Neural cell (in vitro differentiated cells): Measurements from ENCODE around the gene C11orf54. TPM values are rescaled to one million over a fixed set of nuclear protein-coding genes. Genes with fewer than 3 reads are reported as not detected.

Source experiments
- H2AFZ ChIP-seq: fragments of 200-600, 300-800 bp; sonication (generic), shearing (Covaris generic); 2 replicates; pipeline ENCODE4 v1.6.0; 2014; ENCODE audit warnings: low read depth, mild to moderate bottlenecking, antibody characterized with exemption, low read length, moderate library complexity
- H3F3A ChIP-seq: fragments of 200-600 bp; shearing (Covaris generic); 2 replicates; pipeline ENCODE4 v1.6.1; 2016; ENCODE audit warnings: mild to moderate bottlenecking, moderate library complexity, mixed read lengths, antibody characterized with exemption, low read length; ENCODE audit not compliant: insufficient read depth, poor library complexity, severe bottlenecking
- H3K27ac ChIP-seq: fragments of 200-600, 300-800 bp; sonication (generic), shearing (Covaris generic); 2 replicates; pipeline ENCODE4 v1.5.1; 2014; ENCODE audit warnings: mild to moderate bottlenecking, low read length, moderate library complexity
- H3K27me3 ChIP-seq: fragments of 300-800, 200-600 bp; sonication (generic), shearing (Covaris generic); 2 replicates; pipeline ENCODE4 v1.6.0; 2014; ENCODE audit warnings: mild to moderate bottlenecking, low read depth, low read length, moderate library complexity; ENCODE audit not compliant: insufficient read depth
- H3K36me3 ChIP-seq: fragments of 300-800, 200-600 bp; sonication (generic), shearing (Covaris generic); 2 replicates; pipeline ENCODE4 v1.5.1; 2014; ENCODE audit warnings: mild to moderate bottlenecking, antibody characterized with exemption, low read length, moderate library complexity; ENCODE audit not compliant: insufficient read depth
- H3K4me2 ChIP-seq: fragments of 300-800, 200-600 bp; sonication (generic), shearing (Covaris generic); 2 replicates; pipeline ENCODE4 v1.6.0; 2014; ENCODE audit warnings: mild to moderate bottlenecking, low read length
- H3K4me3 ChIP-seq: fragments of 300-800, 200-600 bp; sonication (generic), shearing (Covaris generic); 2 replicates; pipeline ENCODE4 v1.5.1; 2014; ENCODE audit warnings: mild to moderate bottlenecking, low read length, moderate library complexity
- H3K79me2 ChIP-seq: fragments of 200-600 bp; shearing (Covaris generic); replicated peaks from 2 replicates; pipeline ENCODE4 v1.6.0; 2014; ENCODE audit warnings: mild to moderate bottlenecking, low read length, moderate library complexity; ENCODE audit not compliant: insufficient read depth
- H3K9ac ChIP-seq: fragments of 300-800, 200-600 bp; sonication (generic), shearing (Covaris generic); 2 replicates; pipeline ENCODE4 v1.6.1; 2016; ENCODE audit warnings: mild to moderate bottlenecking, low read length, mixed read lengths
- H3K9me2 ChIP-seq: fragments of 200-600 bp; shearing (Covaris generic); 2 replicates; pipeline ENCODE4 v1.6.1; 2016; ENCODE audit warnings: mild to moderate bottlenecking, low read length, mixed read lengths; ENCODE audit not compliant: insufficient read depth
- H3K9me3 ChIP-seq: fragments of 200-600, 300-800 bp; sonication (generic), shearing (Covaris generic); 2 replicates; pipeline ENCODE4 v1.6.1; 2016; ENCODE audit warnings: mild to moderate bottlenecking, mixed run types, low read length, moderate library complexity, mixed read lengths
- H4K20me1 ChIP-seq: fragments of 200-600 bp; shearing (Covaris generic); 2 replicates; pipeline ENCODE4 v1.6.1; 2016; ENCODE audit warnings: mild to moderate bottlenecking, mixed run types; ENCODE audit not compliant: insufficient read depth
- EP300 ChIP-seq: fragments of 450-650 bp; conservative IDR thresholded peaks from 2 replicates; pipeline ENCODE4 v1.6.1; 2014; ENCODE audit warnings: antibody characterized with exemption, mild to moderate bottlenecking, moderate library complexity; ENCODE audit not compliant: poor library complexity, severe bottlenecking
- EZH2 ChIP-seq: fragments of 200-600, 300-800 bp; shearing (Covaris generic), sonication (generic); IDR thresholded peaks from 2 replicates; pipeline ENCODE4 v1.6.1; 2014; ENCODE audit warnings: antibody characterized with exemption, low read length, borderline replicate concordance, mild to moderate bottlenecking; ENCODE audit not compliant: insufficient read depth, poor library complexity, severe bottlenecking
- MXI1 ChIP-seq: fragments of 450-650 bp; conservative IDR thresholded peaks from 2 replicates; pipeline ENCODE4 v1.6.1; 2014; ENCODE audit warnings: antibody characterized with exemption, mild to moderate bottlenecking; ENCODE audit not compliant: poor library complexity, severe bottlenecking
- POLR2AphosphoS5 ChIP-seq: IDR thresholded peaks from 2 replicates; pipeline ENCODE4 v1.6.1; 2012
- RAD21 ChIP-seq: fragments of 450-650 bp; conservative IDR thresholded peaks from 2 replicates; pipeline ENCODE4 v1.6.1; 2014; ENCODE audit warnings: antibody characterized with exemption, mild to moderate bottlenecking, moderate library complexity
- REST ChIP-seq: IDR thresholded peaks from 2 replicates; pipeline ENCODE4 v1.6.1; 2012; ENCODE audit warnings: borderline replicate concordance
- SMC3 ChIP-seq: fragments of 450-650 bp; conservative IDR thresholded peaks from 2 replicates; pipeline ENCODE4 v1.6.1; 2014; ENCODE audit warnings: antibody characterized with exemption, mild to moderate bottlenecking, moderate library complexity; ENCODE audit not compliant: poor library complexity
- TAF1 ChIP-seq: IDR thresholded peaks from 2 replicates; pipeline ENCODE4 v1.6.1; 2012; ENCODE audit warnings: low read depth
- polyA plus RNA-seq: library from polyadenylated mRNA; depleted of rRNA; stranded (reverse); fragments of >200 nt; gene quantifications from 2 replicates; pipeline ENCODE4 v1.2.3, GENCODE V29; 2014
- TF ChIP-seq, protein P1 (sequence below): fragments of 450-650 bp; IDR thresholded peaks from 2 replicates; pipeline ENCODE4 v1.5.1; 2014; ENCODE audit warnings: antibody characterized with exemption, mild to moderate bottlenecking, moderate library complexity; ENCODE audit not compliant: poor library complexity, severe bottlenecking

The C11orf54 gene
- polyA plus RNA-seq, 1 donor from 2014 or later = 35.0 TPM

DNA sequence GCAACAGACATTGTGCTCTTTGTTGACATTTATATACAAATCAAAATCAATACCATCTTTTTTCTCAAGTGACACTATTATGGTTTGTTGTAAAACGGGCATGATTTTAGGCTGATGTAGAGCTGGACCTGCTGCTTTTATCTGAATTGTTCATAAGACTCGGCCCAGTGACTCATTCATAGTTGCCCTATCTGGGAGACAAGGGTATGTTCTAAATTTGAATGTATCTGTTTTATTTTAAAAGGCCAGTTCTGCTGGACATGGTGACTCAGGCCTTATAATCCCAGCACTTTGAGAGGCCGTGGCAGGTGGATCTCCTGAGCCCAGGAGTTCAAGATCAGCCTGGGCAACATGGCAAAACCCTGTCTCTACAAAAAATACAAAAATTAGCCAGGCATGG is 40.6 kb upstream of the C11orf54 start:
- peaks cover 5% of the 10 kb centered on the region for H3K36me3 ChIP-seq
- no peaks in the 10 kb centered on the region for H3K9me2 ChIP-seq
- no peak overlapping the region for H3K9ac ChIP-seq
- no peak for TF ChIP-seq RAD21
- no peak for TF ChIP-seq EZH2
- no peak for TF ChIP-seq POLR2AphosphoS5
- TF ChIP-seq EP300 = no peak
- TF ChIP-seq REST = no peak
- TF ChIP-seq MXI1 = no peak
- no peak for TF ChIP-seq TAF1
- no peak for TF ChIP-seq SMC3
- TF ChIP-seq, protein P1, sequence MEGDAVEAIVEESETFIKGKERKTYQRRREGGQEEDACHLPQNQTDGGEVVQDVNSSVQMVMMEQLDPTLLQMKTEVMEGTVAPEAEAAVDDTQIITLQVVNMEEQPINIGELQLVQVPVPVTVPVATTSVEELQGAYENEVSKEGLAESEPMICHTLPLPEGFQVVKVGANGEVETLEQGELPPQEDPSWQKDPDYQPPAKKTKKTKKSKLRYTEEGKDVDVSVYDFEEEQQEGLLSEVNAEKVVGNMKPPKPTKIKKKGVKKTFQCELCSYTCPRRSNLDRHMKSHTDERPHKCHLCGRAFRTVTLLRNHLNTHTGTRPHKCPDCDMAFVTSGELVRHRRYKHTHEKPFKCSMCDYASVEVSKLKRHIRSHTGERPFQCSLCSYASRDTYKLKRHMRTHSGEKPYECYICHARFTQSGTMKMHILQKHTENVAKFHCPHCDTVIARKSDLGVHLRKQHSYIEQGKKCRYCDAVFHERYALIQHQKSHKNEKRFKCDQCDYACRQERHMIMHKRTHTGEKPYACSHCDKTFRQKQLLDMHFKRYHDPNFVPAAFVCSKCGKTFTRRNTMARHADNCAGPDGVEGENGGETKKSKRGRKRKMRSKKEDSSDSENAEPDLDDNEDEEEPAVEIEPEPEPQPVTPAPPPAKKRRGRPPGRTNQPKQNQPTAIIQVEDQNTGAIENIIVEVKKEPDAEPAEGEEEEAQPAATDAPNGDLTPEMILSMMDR = no peak
- H3K4me3 ChIP-seq = no peak overlapping the region
- no peaks in the 10 kb centered on the region for H3F3A ChIP-seq
- no peak overlapping the region for H2AFZ ChIP-seq
- H4K20me1 ChIP-seq = no peaks in the 10 kb centered on the region
- no peak overlapping the region for H3K4me2 ChIP-seq
- no peaks in the 10 kb centered on the region for H3K79me2 ChIP-seq
- no peaks in the 10 kb centered on the region for H3K27me3 ChIP-seq
- H3K27ac ChIP-seq = no peak overlapping the region
- no peaks in the 10 kb centered on the region for H3K9me3 ChIP-seq

DNA sequence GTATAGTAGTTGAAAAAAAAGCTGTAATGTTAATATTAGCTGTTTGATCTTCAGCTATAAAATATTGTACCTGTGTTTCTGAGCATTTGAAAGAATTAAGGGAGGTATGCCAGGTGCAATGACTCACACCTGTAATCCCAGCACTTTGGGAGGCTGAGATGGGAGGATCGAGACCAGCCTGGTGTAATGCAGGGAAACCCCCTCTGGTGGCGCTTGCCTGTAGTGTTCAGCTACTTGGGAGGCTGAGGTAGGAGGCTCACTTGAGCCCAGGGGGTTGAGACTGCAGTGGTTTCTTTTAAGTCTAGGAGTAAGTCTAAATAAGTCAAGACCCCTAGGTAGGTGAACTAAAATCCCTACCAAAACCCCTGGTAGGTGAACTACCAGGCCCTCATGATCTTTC is 37.2 kb upstream of the C11orf54 start:
- no peaks in the 10 kb centered on the region for H4K20me1 ChIP-seq
- no peaks in the 10 kb centered on the region for H3F3A ChIP-seq
- H3K27ac ChIP-seq = no peak overlapping the region
- no peak for TF ChIP-seq SMC3
- TF ChIP-seq REST = no peak
- H3K4me3 ChIP-seq = no peak overlapping the region
- H3K79me2 ChIP-seq = no peaks in the 10 kb centered on the region
- H3K36me3 ChIP-seq = peaks cover 12% of the 10 kb centered on the region
- no peaks in the 10 kb centered on the region for H3K27me3 ChIP-seq
- H3K9ac ChIP-seq = no peak overlapping the region
- H3K9me2 ChIP-seq = no peaks in the 10 kb centered on the region
- H3K4me2 ChIP-seq = no peak overlapping the region
- peaks cover 5% of the 10 kb centered on the region for H3K9me3 ChIP-seq
- no peak overlapping the region for H2AFZ ChIP-seq
